Spleen (tissue), 11 donors: ENCODE measurements around the gene KCNJ12. TPM values are rescaled to one million over a fixed set of nuclear protein-coding genes. Genes with fewer than 3 reads are reported as not detected.

Source experiments
- DNase-seq: peaks from one replicate; pipeline ENCODE4 v3.0.0-alpha.2; 2020
- H3K27ac ChIP-seq, 8 donors: fragments of 200-600 bp; sonication (generic) in 7 of 8; 1 replicate in 4 of 8; 2 replicates in 4 of 8; pipeline versions ENCODE4 v1.5.0 to v1.8.0; 2016 to 2021; ENCODE audit warnings: inconsistent platforms in 4 of 8, mild to moderate bottlenecking in 4 of 8, moderate library complexity in 1 of 8
- H3K27me3 ChIP-seq, 7 donors: fragments of 200-600 bp; sonication (generic) in 6 of 7; replicated peaks in 1 of 7; 1 replicate in 4 of 7; 2 replicates in 3 of 7; pipeline versions ENCODE4 v1.5.0 to v1.8.0; 2016 to 2021; ENCODE audit warnings: inconsistent platforms in 3 of 7, mild to moderate bottlenecking in 1 of 7
- H3K36me3 ChIP-seq, 6 donors: fragments of 200-600 bp; sonication (generic) in 5 of 6; 1 replicate in 4 of 6; 2 replicates in 2 of 6; pipeline versions ENCODE4 v1.5.0 to v1.8.0; 2016 to 2021; ENCODE audit warnings: inconsistent platforms in 2 of 6
- H3K4me1 ChIP-seq, 6 donors: fragments of 200-600 bp; sonication (generic) in 5 of 6; 1 replicate in 3 of 6; 2 replicates in 3 of 6; pipeline versions ENCODE4 v1.5.0 to v1.8.0; 2016 to 2021; ENCODE audit warnings: inconsistent platforms in 3 of 6
- H3K4me3 ChIP-seq, 8 donors: fragments of 200-600 bp; sonication (generic) in 7 of 8; 1 replicate in 4 of 8; 2 replicates in 4 of 8; pipeline versions ENCODE4 v1.5.0 to v1.8.0; 2016 to 2021; ENCODE audit warnings: inconsistent platforms in 4 of 8, mild to moderate bottlenecking in 4 of 8, moderate library complexity in 2 of 8
- H3K9me3 ChIP-seq, 8 donors: fragments of 200-600 bp; sonication (generic) in 7 of 8; 1 replicate in 4 of 8; 2 replicates in 4 of 8; pipeline versions ENCODE4 v1.5.0 to v1.8.0; 2016 to 2021; ENCODE audit warnings: inconsistent platforms in 4 of 8
- CTCF ChIP-seq, 11 experiments: fragments of 200-600 bp in 7 of 11; fragments of 450-650 bp in 4 of 11; sonication (generic) in 4 of 11; IDR thresholded peaks in 8 of 11; conservative IDR thresholded peaks in 3 of 11; 1 replicate in 7 of 11; 2 replicates in 4 of 11; pipeline versions ENCODE4 v1.4.0 to v1.8.0; 2016 to 2021; ENCODE audit warnings: antibody characterized with exemption in 11 of 11, inconsistent platforms in 4 of 11, mild to moderate bottlenecking in 1 of 11
- POLR2A ChIP-seq, 3 donors: fragments of 450-650 bp; IDR thresholded peaks; one replicate each; pipeline ENCODE4 v1.5.1; 2017; ENCODE audit warnings: antibody characterized with exemption in 3 of 3, mild to moderate bottlenecking in 1 of 3
- POLR2AphosphoS5 ChIP-seq, 3 donors: sonication (generic); formaldehyde crosslinking; IDR thresholded peaks; one replicate each; pipeline ENCODE4 v1.5.1; 2017; ENCODE audit warnings: antibody characterized with exemption in 3 of 3
- WGBS, 5 donors: extraction: QIAGEN DNeasy Blood & Tissue Kit in 3 of 5; methylation state at CpG; one replicate each; pipeline versions ENCODE4 v1.1.5 to v1.1.7; 2013 to 2018; 5-methylcytosine and 5-hydroxymethylcytosine counted together
- intact Hi-C: fragments of 100-400 bp; cut with DNase I; formaldehyde crosslinking; loops from one replicate; pipeline ENCODE4 v1.15.0; 2023; ENCODE audit warnings: low total_unique reads
- polyA plus RNA-seq, 3 donors: library from polyadenylated mRNA; stranded (reverse); fragments of 200-250 nt; gene quantifications; one replicate each; pipeline ENCODE4 v1.2.1, GENCODE V29; 2013
- total RNA-seq, 7 donors: library from RNA; depleted of rRNA in 3 of 7; stranded (reverse); fragments of >200 nt in 3 of 7; fragmentation: NEBNext Ultra II Directional in 4 of 7; extraction: Animal tissue kit (Norgen Biotek cat#: 25700) in 4 of 7; gene quantifications; one replicate each; pipeline versions ENCODE4 v1.1.0 to v1.2.1, GENCODE V29; 2016 to 2021
- donor health status: healthy with polysubstance abuse.
- donor health status: DM: no; HTN: no; CAD: no; lungs with moderate emphysema.
- donor health status: DM: no; HTN: no; CAD: no.
- donor health status: Bipolar disorder and iron deficiency.
- donor health status: healthy.
- donor health status: DM: no; HTN: no; CAD: no.
- donor health status: DM: yes; HTN: yes; CAD: no.

The KCNJ12 gene
- total and polyA plus RNA-seq, 10 donors, result 0.11 to 4.8 (median 2.2) TPM

GRCh38 chr17:21354796-21355385 is 21.3 kb upstream of the KCNJ12 start:
- Histone ChIP-seq H3K9me3 (no peaks in the 10 kb centered on the region), H3K27ac (no peak overlapping the region), H3K4me3 (no peak overlapping the region), H3K4me1 (peaks cover 0 to 11% (median 2%) of the 10 kb centered on the region in 6 donors), H3K36me3 (no peaks in the 10 kb centered on the region), H3K27me3 (no peaks in the 10 kb centered on the region)
- 84 to 91% (median 84%) methylated on average over 10 to 13 of the region's 13 CpGs for WGBS, 5 donors
- DNase-seq, result peak; percentile 61
- TF ChIP-seq POLR2AphosphoS5 (IDR thresholded peaks at IDR 0.05) (no peak), CTCF (IDR thresholded peaks at IDR 0.05 in 8 of 11, conservative IDR thresholded peaks at IDR 0.05 in 3 of 11) (no peak), POLR2A (IDR thresholded peaks at IDR 0.05) (no peak)
- intact Hi-C loops, result no loop called here

- WGBS, 5 donors, result 71 to 87% (median 85%) methylated on average over 12 of the region's 12 CpGs
- Histone ChIP-seq H3K4me3 (no peak overlapping the region), H3K27me3 (no peaks in the 10 kb centered on the region), H3K36me3 (no peaks in the 10 kb centered on the region), H3K4me1 (peaks cover 0 to 11% (median 2%) of the 10 kb centered on the region in 6 donors), H3K9me3 (no peaks in the 10 kb centered on the region), H3K27ac (no peak overlapping the region)
- DNase-seq, result peak; percentile 27
- intact Hi-C loops, result no loop called here
- TF ChIP-seq CTCF (IDR thresholded peaks at IDR 0.05 in 8 of 11, conservative IDR thresholded peaks at IDR 0.05 in 3 of 11) (no peak), POLR2AphosphoS5 (IDR thresholded peaks at IDR 0.05) (no peak), POLR2A (IDR thresholded peaks at IDR 0.05) (no peak)
Measured at GRCh38 chr17:21355586-21355985, 20.6 kb upstream of the KCNJ12 start.

GRCh38 chr17:21356537-21357127 is 19.5 kb upstream of the KCNJ12 start:
- Histone ChIP-seq H3K4me3 (no peak overlapping the region), H3K27ac (no peak overlapping the region), H3K4me1 (peaks cover 0 to 11% (median 2%) of the 10 kb centered on the region in 6 donors), H3K9me3 (no peaks in the 10 kb centered on the region), H3K36me3 (no peaks in the 10 kb centered on the region), H3K27me3 (no peaks in the 10 kb centered on the region)
- 92 to 96% (median 94%) methylated on average over 2 of the region's 2 CpGs for WGBS, 5 donors
- no peak for DNase-seq
- intact Hi-C loops, result no loop called here
- TF ChIP-seq CTCF (IDR thresholded peaks at IDR 0.05 in 8 of 11, conservative IDR thresholded peaks at IDR 0.05 in 3 of 11), result no peak
- TF ChIP-seq POLR2A (IDR thresholded peaks at IDR 0.05), result no peak
- no peak for TF ChIP-seq POLR2AphosphoS5 (IDR thresholded peaks at IDR 0.05)

GRCh38 chr17:21357281-21357680 is 18.9 kb upstream of the KCNJ12 start:
- TF ChIP-seq POLR2AphosphoS5 (IDR thresholded peaks at IDR 0.05) (no peak), POLR2A (IDR thresholded peaks at IDR 0.05) (no peak), CTCF (IDR thresholded peaks at IDR 0.05 in 8 of 11, conservative IDR thresholded peaks at IDR 0.05 in 3 of 11) (no peak)
- H3K4me1 ChIP-seq, result peaks cover 0 to 11% (median 2%) of the 10 kb centered on the region in 6 donors
- no peaks in the 10 kb centered on the region for H3K27me3 ChIP-seq
- no peak for DNase-seq
- H3K9me3 ChIP-seq, result no peaks in the 10 kb centered on the region
- H3K27ac ChIP-seq, result no peak overlapping the region
- intact Hi-C loops, result no loop called here
- no peak overlapping the region for H3K4me3 ChIP-seq
- WGBS, 5 donors, result 75 to 91% (median 88%) methylated on average over 5 of the region's 5 CpGs
- no peaks in the 10 kb centered on the region for H3K36me3 ChIP-seq
